Stimulated activated CD8-positive, alpha-beta memory T cell treated with anti-CD3 and anti-CD28 coated beads, Interleukin-7, amount 100 ng/mL, for 1 hour (primary cell): ENCODE measurements around the gene EIF1.
"Not testable (repeated sequence)": the region's sequence is repeated elsewhere in the genome, so short reads cannot be mapped to it uniquely, and the experiment has no call there.

Source experiments
- DNase-seq, 2 donors: peaks; one replicate each; pipeline ENCODE4 v3.0.0-alpha.2; 2020; ENCODE audit warnings: low read depth in 2 of 2

The EIF1 gene

GRCh38 chr17:41678907-41679739, 9.6 kb upstream of the EIF1 start:
- no peak for DNase-seq

DNA sequence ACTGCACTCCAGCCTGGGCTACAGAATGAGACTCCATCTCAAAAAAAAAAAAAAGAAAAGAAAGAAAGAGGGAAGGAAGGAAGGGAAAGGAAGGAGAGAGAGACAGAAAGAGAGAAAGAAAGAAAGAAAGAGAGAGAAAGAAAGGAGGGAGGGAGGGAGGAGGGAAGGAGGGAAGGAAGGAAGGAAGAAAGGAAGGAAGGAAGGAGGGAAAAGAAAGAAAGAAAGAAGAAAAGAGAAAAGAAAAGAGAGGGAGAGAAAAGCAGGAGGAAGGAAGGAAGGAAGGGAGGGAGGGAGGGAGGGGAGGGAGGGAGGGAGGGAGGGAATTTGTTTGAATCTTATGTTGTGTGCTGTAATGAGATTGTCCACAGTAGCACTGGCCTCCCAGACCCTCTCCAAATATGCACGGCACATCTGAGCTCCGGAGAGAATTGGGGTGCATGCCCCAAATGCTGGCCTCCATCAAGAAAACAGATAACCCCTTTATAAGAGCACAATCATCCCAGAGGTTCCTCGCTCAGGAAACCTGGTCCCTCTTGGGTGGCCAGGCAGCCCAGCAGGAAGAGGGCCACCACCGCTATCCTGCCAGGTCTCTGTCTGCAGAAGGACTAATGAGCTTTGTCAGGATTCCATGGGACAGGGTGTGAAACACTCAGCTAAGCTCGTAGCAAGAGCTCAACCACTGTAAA, 8.8 kb upstream of the EIF1 start:
- no peak for DNase-seq

DNA sequence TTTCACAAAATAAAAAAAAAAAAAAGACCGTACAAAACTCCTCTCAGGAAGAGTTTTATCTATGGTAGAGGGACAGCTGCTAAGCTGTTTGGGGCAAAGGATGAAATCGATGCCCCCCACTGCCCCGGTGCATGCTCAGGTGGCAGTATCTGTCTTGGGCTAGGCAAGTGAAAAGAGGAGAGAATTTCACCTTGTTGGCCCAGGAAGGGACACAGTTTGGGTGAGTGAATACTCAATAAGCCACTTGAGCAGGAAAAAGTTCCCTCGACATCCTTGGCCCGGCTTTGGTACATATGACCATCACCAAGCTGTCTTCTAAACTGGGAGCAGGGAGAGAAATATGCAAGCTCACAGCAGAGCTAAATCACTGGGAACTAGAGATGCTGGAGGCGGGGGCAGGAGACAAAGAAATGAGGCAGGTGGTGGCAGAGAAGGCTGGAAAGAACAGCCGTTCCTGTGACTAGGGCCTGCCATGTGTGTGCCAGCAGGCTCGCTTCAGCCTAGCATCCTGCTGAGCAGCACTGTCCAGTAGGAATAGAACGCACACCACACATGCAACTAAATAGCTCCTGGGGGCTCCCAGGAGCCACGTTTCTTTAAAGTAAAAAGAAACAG, 8.2 kb upstream of the EIF1 start:
- no peak for DNase-seq

DNA sequence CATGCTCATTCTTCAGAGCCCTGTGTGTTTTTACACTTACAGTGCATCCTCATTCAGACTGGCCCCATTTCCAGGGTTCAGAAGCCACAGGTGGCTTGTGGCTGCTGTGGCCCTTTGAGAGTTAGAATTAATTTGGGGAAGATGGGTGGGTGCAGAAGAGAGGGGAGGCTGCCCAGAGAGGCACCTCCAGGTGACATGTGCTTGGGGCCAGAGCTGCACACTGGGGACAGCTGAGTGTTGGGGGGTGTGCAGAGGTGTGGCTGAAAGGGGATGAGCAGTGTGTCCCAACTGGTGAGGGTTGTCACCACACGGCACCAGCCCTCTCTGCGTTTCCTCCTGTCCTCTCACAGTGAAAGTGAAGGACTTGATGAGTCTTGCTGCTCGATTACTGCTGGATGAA, 6.9 kb upstream of the EIF1 start:
- DNase-seq, result no peak

DNA sequence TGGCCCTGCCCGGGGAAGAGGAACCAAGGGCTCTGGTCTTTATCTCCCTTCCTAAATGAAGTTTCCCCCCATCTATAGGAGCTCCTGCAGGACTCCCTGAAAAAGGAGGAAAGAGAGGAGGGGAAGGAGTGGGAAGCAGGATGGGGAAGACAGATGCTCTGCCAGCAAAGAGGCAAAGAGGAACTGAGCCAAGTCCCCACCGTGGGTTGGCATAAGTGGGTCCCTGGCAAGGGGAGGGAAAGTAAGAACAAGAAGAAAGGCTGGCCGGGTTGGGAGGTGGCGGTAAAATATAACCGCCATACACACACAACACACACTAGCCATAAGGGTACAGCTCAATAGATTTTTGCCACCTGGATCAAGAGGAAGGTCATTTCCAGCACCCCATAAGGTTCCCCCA, 6.1 kb upstream of the EIF1 start:
- no peak for DNase-seq

GRCh38 chr17:41683441-41684007, 5.2 kb upstream of the EIF1 start:
- no peak for DNase-seq

GRCh38 chr17:41684035-41684434, 4.7 kb upstream of the EIF1 start:
- DNase-seq, result no peak

GRCh38 chr17:41685753-41686152, 2.9 kb upstream of the EIF1 start:
- not testable (repeated sequence) for DNase-seq

DNA sequence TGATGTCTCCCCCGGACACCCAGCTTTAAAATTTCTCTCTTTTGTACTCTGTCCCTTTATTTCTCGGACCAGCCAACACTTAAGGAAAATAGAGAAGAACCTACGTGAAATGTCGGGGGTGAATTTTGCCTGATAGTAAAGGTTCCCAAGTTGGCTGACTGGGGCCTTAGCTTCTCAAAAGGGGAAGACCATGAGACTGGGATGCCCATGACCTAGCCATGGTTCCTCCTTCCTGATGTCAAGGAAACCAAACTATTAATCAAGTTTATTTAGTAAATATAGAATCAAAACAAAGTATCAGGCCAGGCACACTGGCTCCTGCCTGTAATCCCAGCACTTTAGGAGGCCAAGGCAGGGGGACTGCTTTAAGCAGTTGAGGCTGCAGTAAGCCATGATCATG, 2.4 kb upstream of the EIF1 start:
- DNase-seq, result no peak

GRCh38 chr17:41687828-41688640, 651 bp upstream of the EIF1 start:
- peak in 1 of 2 donors; percentile 48 for DNase-seq

GRCh38 chr17:41689497-41690299, 1.0 kb downstream of the EIF1 start:
- no peak for DNase-seq

DNA sequence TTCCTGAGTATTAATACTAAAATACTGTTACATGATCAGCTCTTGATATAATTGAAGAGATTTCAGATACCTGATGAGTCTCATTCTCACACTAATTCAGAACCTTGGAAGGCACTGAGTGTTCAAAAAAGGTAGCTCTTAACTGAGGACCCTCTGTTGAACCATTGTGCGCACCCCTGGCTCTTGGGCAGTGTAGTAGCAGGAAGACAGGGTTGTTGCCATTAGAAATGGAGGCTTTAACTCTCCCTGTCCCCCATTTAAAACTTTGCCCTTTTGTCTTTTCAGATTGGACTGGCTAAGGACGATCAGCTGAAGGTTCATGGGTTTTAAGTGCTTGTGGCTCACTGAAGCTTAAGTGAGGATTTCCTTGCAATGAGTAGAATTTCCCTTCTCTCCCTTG, 1.8 kb downstream of the EIF1 start:
- no peak for DNase-seq

- DNase-seq, result no peak
Observed at GRCh38 chr17:41691031-41691777, 2.5 kb downstream of the EIF1 start.

DNA sequence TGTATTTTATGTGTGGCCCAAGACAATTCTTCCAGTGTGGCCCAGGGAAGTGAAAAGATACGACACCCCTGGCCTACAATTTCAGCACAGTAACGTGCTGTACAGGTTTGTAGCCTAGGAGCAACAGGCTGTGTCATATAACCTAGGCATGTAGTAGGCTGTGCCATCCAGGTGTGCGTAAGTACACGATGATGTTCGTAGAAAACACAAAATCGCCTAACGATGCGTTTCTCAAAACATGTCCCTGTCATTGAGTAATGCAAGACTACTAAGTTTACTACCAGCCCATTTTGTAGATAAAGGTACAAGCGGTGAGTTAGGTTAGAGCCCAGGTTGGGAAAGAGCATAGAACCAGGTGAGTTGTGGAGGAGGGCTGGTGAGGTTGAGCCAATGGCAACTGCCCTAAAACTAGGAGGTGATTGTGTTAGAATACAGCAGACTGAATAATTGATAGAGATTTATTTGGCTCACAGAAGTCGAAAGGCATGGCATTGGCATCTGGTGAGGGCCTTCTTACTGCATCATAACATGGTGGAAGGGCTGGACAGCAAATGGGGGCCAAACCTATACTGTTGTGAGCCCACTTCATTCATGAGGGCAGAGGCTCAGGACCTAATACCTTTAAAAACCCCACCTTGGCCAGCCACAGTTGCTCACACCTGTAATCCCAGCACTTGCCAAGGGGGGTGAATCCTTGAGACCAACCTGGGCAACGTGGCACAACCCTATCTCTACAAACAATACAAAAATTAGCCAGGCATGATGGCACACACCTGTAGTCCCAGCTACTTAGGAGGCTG, 4.2 kb downstream of the EIF1 start:
- DNase-seq, result no peak

- no peak for DNase-seq
Observed at GRCh38 chr17:41695134-41695661, 6.5 kb downstream of the EIF1 start.

DNA sequence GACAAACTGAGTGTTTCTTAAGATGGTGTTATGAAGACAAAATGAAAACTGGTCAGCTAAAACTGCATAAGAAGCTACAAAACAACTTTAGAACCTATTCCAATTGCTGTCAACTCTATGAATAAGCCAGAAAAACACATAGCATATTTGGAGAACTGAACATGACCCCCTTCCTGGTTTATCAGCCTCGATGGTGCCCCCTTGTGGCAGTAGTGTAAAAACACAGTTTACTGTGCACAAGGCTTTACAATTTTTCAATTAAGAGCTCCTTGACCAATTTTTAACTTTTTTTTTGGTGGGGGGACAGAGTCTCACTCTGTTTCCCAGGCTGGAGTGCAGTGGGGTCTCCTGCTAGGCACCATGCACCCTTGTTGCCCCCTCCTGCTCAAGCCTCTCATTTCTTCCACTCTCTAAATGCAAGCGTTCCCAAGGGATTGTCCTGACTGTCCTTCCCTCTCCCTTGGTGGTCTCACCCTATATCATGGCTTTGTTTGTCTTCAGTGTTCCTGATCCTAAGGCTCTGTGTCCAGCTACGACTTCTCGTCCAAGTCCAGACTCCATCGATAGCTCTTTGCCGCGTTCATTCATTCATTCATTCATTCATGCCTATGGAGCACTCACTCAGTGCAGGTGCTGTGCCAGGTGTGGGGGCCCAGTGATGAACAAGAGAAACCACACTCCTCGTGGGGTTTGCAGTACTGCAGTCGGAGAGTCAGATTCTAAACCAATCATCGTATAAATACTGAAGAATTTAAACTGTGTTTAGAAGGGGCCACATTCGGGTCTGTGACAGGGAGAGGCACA, 7.5 kb downstream of the EIF1 start:
- DNase-seq, result peak; percentile 45 to 60

- DNase-seq, result no peak
Observed at GRCh38 chr17:41697122-41697962, 8.7 kb downstream of the EIF1 start.
